GM23338 (cell line): Measurements from ENCODE around the gene AP2B1. TPM values are rescaled to one million over a fixed set of nuclear protein-coding genes. Genes with fewer than 3 reads are reported as not detected.

Source experiments
- ATAC-seq: fragments of 200-7000 bp; cut with Tn5 transposase; 3 replicates; pipeline ENCODE4 v1.9.1; 2020
- DNase-seq: peaks from one replicate; pipeline ENCODE4 v3.0.0-alpha.2; 2015; ENCODE audit warnings: low spot score
- H2AFZ ChIP-seq: fragments of 200-600 bp; sonication (generic); 2 replicates; pipeline ENCODE4 v1.8.0; 2016; ENCODE audit warnings: antibody characterized with exemption, mild to moderate bottlenecking, moderate library complexity
- H3F3A ChIP-seq: fragments of 200-600 bp; sonication (generic); replicated peaks from 2 replicates; pipeline ENCODE4 v1.8.0; 2017; ENCODE audit warnings: antibody characterized with exemption, mixed run types, low read depth
- H3K27ac ChIP-seq: fragments of 200-600 bp; sonication (generic); 2 replicates; pipeline ENCODE4 v1.6.1; 2016; ENCODE audit warnings: low read depth
- H3K27me3 ChIP-seq: fragments of 200-600 bp; sonication (generic); 2 replicates; pipeline ENCODE4 v1.8.0; 2016; ENCODE audit warnings: mild to moderate bottlenecking, mixed run types, moderate library complexity; ENCODE audit not compliant: insufficient read depth
- H3K36me3 ChIP-seq: fragments of 200-600 bp; sonication (generic); 2 replicates; pipeline ENCODE4 v1.8.0; 2016; ENCODE audit warnings: mild to moderate bottlenecking; ENCODE audit not compliant: insufficient read depth
- H3K4me1 ChIP-seq: fragments of 200-600 bp; sonication (generic); 2 replicates; pipeline ENCODE4 v1.8.0; 2016; ENCODE audit warnings: mild to moderate bottlenecking, moderate library complexity; ENCODE audit not compliant: insufficient read depth
- H3K4me2 ChIP-seq: fragments of 200-600 bp; sonication (generic); 2 replicates; pipeline ENCODE4 v1.7.1; 2017; ENCODE audit warnings: mixed run types
- H3K4me3 ChIP-seq: fragments of 200-600 bp; sonication (generic); 2 replicates; pipeline ENCODE4 v1.6.1; 2016; ENCODE audit warnings: mixed run types
- H3K79me2 ChIP-seq: fragments of 200-600 bp; sonication (generic); replicated peaks from 2 replicates; pipeline ENCODE4 v1.8.0; 2017; ENCODE audit warnings: mild to moderate bottlenecking; ENCODE audit not compliant: insufficient read depth
- H3K9me2 ChIP-seq: fragments of 200-600 bp; sonication (generic); 2 replicates; pipeline ENCODE4 v1.8.0; 2017; ENCODE audit not compliant: insufficient read depth
- H4K20me1 ChIP-seq: fragments of 200-600 bp; sonication (generic); replicated peaks from 2 replicates; pipeline ENCODE4 v1.8.0; 2017; ENCODE audit warnings: mild to moderate bottlenecking; ENCODE audit not compliant: insufficient read depth
- H3K27ac Mint-ChIP-seq: 2 replicates; pipeline ENCODE4 v1.8.0; 2020; ENCODE audit warnings: inconsistent platforms, mild to moderate bottlenecking, moderate library complexity, mixed read lengths
- H3K27me3 Mint-ChIP-seq: 3 replicates; pipeline ENCODE4 v1.8.0; 2022; ENCODE audit warnings: low read depth, mild to moderate bottlenecking, moderate library complexity, mixed read lengths, inconsistent platforms; ENCODE audit not compliant: insufficient read depth, poor library complexity
- H3K36me3 Mint-ChIP-seq: 3 replicates; pipeline ENCODE4 v1.8.0; 2021; ENCODE audit warnings: low read depth, mild to moderate bottlenecking, inconsistent platforms, moderate library complexity, mixed read lengths
- H3K4me1 Mint-ChIP-seq: 3 replicates; pipeline ENCODE4 v1.8.0; 2020; ENCODE audit warnings: mild to moderate bottlenecking, inconsistent platforms, mixed read lengths
- H3K4me3 Mint-ChIP-seq: 3 replicates; pipeline ENCODE4 v1.8.0; 2021; ENCODE audit warnings: moderate library complexity, mild to moderate bottlenecking, inconsistent platforms, mixed read lengths
- H3K9me3 Mint-ChIP-seq: 3 replicates; pipeline ENCODE4 v1.8.0; 2020; ENCODE audit warnings: moderate library complexity, mild to moderate bottlenecking, inconsistent platforms, mixed read lengths
- CREB1 ChIP-seq: fragments of 250-450 bp; sonication (Bioruptor Pico); IDR thresholded peaks from 2 replicates; pipeline ENCODE4 v1.5.0; 2020; ENCODE audit warnings: low read depth, mild to moderate bottlenecking, moderate library complexity
- CTCF ChIP-seq, 2 experiments: fragments of 200-600 bp in 1 of 2; sonication (generic) in 1 of 2; conservative IDR thresholded peaks; 2 replicates each; pipeline versions ENCODE4 v1.5.1 to v1.6.1; 2016 to 2017; ENCODE audit warnings: antibody characterized with exemption in 2 of 2, low read depth in 2 of 2, mild to moderate bottlenecking in 2 of 2, moderate library complexity in 1 of 2
- ETS1 ChIP-seq: IDR thresholded peaks from 2 replicates; pipeline ENCODE4 v1.6.1; 2016; ENCODE audit warnings: antibody characterized with exemption
- EZH2 ChIP-seq: fragments of 200-600 bp; sonication (generic); IDR thresholded peaks from one replicate; pipeline ENCODE4 v1.8.0; 2017; ENCODE audit warnings: antibody characterized with exemption, mild to moderate bottlenecking, low read depth; ENCODE audit not compliant: unreplicated experiment
- EZH2phosphoT487 ChIP-seq: fragments of 200-600 bp; sonication (generic); IDR thresholded peaks from one replicate; pipeline ENCODE4 v1.8.1; 2018; ENCODE audit warnings: antibody characterized with exemption; ENCODE audit not compliant: unreplicated experiment
- JUNB ChIP-seq: IDR thresholded peaks from one replicate; pipeline ENCODE4 v1.6.1; 2016; ENCODE audit warnings: antibody characterized with exemption; ENCODE audit not compliant: unreplicated experiment
- NANOG ChIP-seq: IDR thresholded peaks from 2 replicates; pipeline ENCODE4 v1.6.1; 2016; ENCODE audit warnings: antibody characterized with exemption, borderline replicate concordance
- POLR2AphosphoS5 ChIP-seq: IDR thresholded peaks from 2 replicates; pipeline ENCODE4 v1.6.1; 2016; ENCODE audit warnings: antibody characterized with exemption, low read depth
- REST ChIP-seq: IDR thresholded peaks from one replicate; pipeline ENCODE4 v1.6.1; 2018; ENCODE audit warnings: antibody characterized with exemption; ENCODE audit not compliant: unreplicated experiment
- STAT1 ChIP-seq: IDR thresholded peaks from one replicate; pipeline ENCODE4 v1.6.1; 2016; ENCODE audit warnings: antibody characterized with exemption; ENCODE audit not compliant: unreplicated experiment
- ZNF114 ChIP-seq: fragments of 250-450 bp; sonication (Bioruptor Pico); IDR thresholded peaks from 2 replicates; pipeline ENCODE4 v1.5.0; 2020; ENCODE audit warnings: mild to moderate bottlenecking, moderate library complexity
- ZNF331 ChIP-seq: fragments of 250-450 bp; sonication (Bioruptor Pico); IDR thresholded peaks from 2 replicates; pipeline ENCODE4 v1.5.0; 2020; ENCODE audit warnings: low read depth, mild to moderate bottlenecking, moderate library complexity
- ZNF462 ChIP-seq: fragments of 250-450 bp; sonication (Bioruptor Pico); IDR thresholded peaks from 2 replicates; pipeline ENCODE4 v1.5.0; 2020; ENCODE audit warnings: mild to moderate bottlenecking, moderate library complexity
- polyA plus RNA-seq: library from polyadenylated mRNA; unstranded; fragments of >200 nt; fragmentation: Nextera tagmentation; extraction: Ambion mirVana; gene quantifications from 2 replicates; pipeline ENCODE4 v1.2.1, GENCODE V29; 2016
- total RNA-seq: library from RNA; depleted of rRNA; stranded (reverse); fragments of >200 nt; shearing (Covaris generic); gene quantifications from 2 replicates; pipeline ENCODE4 v1.2.3, GENCODE V29; 2014

The AP2B1 gene
- total and polyA plus RNA-seq, 2 experiments from 2014 or later: 89.7 to 144 TPM

- Histone ChIP-seq H3K4me3 (no peak overlapping the region), H3K36me3 (no peaks in the 10 kb centered on the region), H3K9me2 (peaks cover 6% of the 10 kb centered on the region; the same call in 1 of the 2 replicates), H3F3A (peaks cover 6% of the 10 kb centered on the region; the same call in 1 of the 2 replicates), H3K27ac (no peak overlapping the region), H2AFZ (no peak overlapping the region), H3K79me2 (no peaks in the 10 kb centered on the region), H4K20me1 (no peaks in the 10 kb centered on the region; the same call in 1 of the 2 replicates), H3K4me1 (peaks cover 5% of the 10 kb centered on the region), H3K4me2 (no peak overlapping the region), H3K27me3 (peaks cover 41% of the 10 kb centered on the region)
- peaks cover 7% of the 10 kb centered on the region; the same call in 2 of the 3 replicates for H3K4me1 Mint-ChIP-seq
- no peak for DNase-seq
- TF ChIP-seq EZH2phosphoT487: no peak
- TF ChIP-seq ZNF114 (CRISPR knock-in tag): no peak
- TF ChIP-seq ETS1: no peak
- TF ChIP-seq CTCF (conservative IDR thresholded peaks at IDR 0.05; ENCODE audit: low read depth in 2 of 2): no peak
- TF ChIP-seq NANOG: no peak
- no peak for TF ChIP-seq ZNF462
- TF ChIP-seq REST: no peak
- no peak for TF ChIP-seq EZH2
- no peak for TF ChIP-seq JUNB
- TF ChIP-seq CREB1: no peak
- no peak for TF ChIP-seq STAT1
- no peak for TF ChIP-seq ZNF331 (CRISPR knock-in tag)
- no peak for TF ChIP-seq POLR2AphosphoS5
- no peak overlapping the region for H3K27ac Mint-ChIP-seq
- 0 out of 3 replicates have a peak, but pooled peaks cover 8% of the 10 kb centered on the region for H3K36me3 Mint-ChIP-seq
- H3K4me3 Mint-ChIP-seq: no peak overlapping the region
- ATAC-seq: no peak
- peaks cover 12% of the 10 kb centered on the region; the same call in 2 of the 3 replicates for H3K9me3 Mint-ChIP-seq
- peaks cover 27% of the 10 kb centered on the region for H3K27me3 Mint-ChIP-seq
Measured at GRCh38 chr17:35736236-35736635, 149.1 kb downstream of the AP2B1 start.
